Inflammatory macrophage treated with lipopolysaccharide for 4 hours (primary cell): ENCODE measurements around the gene RAB31.

Source experiments
- DNase-seq: peaks from one replicate; pipeline ENCODE4 v3.0.0-alpha.2; 2020

The RAB31 gene

DNA sequence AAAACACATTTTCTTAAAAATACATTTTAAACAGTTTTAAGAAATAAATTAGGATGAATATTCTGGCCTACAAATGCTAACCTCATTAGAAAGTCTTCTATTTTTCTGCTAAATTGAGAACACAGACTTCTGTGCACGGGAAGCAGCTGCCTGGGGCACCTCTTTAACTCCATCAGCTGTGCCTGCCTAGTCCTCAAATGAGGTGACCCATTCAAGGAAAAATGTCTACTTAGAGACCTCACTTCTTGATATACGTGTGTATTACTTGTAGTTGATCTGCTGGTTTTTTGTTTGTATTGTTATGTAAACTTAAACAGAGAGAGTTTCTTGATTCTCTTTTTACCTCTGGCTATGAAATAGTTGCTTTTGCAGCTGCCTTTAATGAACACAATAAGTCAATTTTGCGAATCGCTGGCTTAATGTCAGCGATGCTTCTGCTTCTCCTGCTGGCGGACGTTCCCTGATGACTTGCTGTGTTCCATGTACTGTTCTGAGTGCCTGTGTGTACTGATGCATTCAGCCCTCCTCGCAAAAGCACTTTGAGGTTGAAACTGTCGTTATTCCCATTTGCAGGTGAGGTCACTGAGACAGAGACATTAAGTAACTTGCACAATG is 88.9 kb downstream of the RAB31 start:
- no peak for DNase-seq

DNA sequence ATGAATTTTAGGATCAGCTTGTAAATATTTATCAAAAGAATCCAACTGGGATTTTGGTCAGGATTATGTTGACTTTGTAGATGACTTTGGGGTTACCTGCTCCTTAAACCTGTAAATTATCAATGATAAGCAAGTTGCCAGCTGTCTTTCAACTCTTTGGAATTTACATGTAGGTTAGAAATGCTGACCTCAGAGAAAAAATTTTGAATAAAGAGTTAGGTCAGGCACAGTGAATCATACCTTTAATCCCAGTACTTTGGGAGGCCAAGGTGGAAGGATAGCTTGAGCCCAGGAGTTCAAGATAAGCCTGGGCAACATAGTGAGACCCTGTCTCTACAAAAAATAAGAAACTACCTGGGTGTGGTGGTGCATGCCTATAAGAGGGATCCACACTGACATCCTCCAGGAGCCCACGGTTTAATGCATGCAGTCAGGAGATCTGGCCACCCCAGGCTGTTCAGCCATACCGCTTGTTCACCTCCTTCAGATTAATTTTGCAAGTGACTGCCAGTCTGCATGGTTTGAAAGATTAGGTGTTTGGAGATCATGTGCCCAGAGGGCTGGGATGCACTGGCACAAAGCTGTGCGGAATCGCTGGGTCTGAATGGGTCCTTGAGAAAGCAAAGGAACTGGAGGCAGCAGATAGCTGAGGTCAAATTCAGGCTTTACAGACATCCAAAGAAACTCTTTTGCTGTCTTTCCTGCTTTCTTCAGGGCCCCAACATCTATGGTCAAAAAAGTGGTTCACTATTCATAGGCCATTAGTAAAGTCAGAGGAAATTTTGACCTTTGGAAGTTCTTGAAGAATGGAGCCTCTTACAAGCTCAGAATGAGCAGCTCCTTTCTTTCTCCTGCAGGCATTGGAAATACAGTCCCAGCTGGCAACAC is 94.3 kb downstream of the RAB31 start:
- DNase-seq: no peak

DNA sequence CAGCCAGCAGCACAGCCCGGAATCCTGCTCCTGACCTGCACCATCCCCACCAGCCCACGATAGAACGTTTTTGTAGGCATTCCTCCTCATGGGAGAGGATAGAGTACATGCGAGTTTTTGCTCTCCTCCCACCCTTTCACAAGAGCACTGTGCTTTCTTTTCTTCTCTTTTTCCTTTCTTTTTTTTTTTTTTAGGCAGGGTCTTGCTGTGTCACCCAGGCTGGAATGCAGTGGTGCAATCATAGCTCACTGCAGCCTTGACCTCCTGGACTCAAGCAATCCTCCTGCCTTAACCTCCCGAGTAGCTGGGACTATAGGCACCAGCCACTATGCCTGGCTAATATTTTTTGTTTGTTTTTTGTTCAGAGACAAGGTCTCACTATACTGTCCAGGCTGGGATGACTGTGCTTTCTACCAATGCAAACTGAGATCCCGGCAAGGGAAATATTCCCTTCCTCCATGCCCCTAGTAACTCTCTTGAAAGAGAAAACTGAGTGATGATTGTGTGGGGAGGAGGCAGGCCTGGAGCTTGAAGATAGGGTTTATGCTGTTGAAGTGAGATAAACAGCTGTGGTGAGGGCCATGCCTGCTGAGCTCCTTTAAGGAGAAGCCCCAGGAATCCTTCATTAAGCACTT is 95.1 kb downstream of the RAB31 start:
- no peak for DNase-seq

DNA sequence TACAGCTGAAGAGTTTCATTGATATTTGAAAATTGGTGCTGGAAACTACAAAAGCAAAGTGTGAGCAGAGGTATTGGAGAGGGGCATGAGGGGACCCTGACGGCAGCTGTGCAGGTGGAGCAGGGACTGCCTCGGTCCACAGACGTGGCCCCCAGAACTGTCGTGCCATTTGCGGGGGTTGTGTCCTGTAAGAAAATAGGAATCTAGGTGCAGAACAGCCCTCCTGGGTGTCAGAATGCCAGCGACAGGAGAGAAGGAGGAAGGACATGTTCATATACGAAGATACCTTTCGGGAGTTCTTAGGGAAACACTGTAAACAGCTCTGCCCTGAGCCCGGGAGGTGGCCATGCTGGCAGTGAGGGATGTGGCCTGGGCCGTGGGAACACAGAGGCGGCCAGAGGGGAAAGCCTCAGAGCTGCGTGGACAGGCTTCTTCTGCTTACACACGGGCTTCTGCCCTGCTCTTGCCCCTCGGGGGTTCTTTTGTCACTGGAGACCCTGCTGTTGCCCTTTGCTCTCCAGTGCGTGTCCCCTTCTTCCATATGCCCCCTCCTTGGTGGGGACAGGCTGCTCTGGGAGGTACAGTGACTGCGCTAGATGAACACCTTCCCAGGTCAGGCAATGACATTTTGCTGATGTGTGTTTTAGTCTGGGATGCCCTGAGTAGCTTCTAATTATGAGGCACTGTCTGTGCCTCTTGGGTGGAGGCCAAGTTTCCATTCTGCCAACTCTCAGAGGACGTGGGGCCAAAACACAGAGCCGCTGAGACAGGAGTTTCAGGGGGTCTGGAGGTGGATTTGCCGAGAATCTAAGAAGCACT is 95.8 kb downstream of the RAB31 start:
- no peak for DNase-seq

DNA sequence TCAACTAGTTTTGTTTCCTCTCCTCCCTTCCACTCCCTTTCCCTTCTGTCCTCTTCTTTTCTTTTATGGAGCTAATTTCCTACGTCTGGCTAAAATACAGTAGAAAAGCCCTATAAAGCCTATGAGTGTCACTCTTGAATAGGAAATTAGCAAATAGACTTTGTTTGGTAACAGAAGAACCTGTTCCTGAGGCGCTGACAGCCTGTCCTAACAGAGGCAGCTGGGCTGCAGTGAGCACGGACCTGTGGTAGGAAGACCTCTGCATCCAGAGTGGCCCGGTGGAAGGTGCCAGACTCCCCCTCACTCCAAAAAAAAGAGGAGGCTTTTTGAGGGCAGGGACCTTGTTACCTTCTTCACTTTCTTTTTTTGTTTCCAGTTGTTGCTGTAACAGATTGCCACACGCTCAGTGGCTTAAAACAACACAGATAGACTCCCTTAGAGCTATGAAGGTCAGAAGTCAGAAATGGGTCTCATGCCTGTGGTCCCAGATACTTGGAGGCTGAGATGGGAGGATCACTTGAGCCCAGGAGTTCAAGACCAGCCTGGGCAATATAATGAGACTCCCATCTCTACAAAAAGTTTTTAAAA is 96.5 kb downstream of the RAB31 start:
- DNase-seq: peak; percentile 35

DNA sequence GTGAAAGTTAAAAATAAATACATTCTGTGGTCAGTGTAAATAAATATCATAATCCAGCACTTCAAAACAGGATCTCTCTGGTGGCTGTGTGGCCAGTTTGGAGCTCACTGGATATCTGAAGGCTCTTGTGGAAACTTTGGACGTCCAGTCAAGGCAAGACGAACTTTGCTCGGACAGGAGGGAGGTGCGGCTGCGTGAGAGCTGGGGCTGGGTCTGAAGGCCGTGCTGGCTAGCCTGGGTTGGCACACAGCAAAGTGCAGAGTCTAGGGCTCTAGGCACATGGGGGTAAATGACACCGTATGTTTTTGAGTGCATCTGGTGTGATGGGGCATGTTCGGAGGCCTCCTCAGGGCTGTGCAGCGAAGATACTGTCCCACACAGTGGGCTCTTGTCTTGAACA is 98.8 kb downstream of the RAB31 start:
- DNase-seq: no peak

DNA sequence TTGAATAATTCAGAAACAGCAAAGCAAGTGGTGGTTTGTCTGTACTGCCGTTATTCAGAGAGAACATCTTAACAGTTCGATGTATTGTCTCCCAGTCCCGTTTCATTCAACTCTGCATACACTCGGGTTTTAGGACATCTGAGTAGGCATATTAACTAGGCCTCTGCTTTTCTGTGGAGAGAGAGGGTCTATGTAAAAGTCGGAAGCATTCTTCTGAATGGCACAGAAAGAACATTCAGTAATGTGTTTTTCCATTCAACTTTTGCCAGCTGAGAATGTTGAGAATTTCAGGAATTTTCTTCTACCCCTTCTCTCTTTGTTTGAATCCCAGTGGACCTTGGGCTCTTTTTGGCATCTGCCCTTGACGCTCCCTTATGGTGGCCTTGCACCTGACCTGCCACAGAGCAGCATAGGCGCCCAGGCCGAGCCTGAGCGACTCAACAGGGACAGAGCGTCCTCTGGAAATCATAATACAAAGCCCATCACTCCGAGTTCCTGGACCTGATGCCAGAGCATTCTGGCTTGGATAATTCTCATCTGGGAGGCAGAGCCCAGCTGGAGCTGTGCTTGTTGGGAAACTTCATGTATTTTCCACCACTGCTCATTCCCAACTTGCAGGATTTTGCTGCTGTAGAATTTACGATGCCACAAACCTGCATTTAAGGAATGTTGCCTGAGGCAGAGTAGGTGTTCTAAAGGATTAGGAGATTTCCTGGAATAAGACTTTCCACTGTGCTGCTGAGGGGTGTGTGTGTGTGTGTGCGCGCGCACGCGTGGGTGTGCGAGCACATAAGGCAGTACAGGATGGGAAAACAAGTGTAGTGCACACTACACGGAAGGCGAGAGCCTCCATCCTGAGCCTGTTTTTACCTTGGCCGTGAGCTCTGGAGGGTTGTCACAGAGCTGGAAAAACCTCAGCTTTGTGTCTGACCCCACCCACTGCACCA is 100.5 kb downstream of the RAB31 start:
- DNase-seq: no peak

DNA sequence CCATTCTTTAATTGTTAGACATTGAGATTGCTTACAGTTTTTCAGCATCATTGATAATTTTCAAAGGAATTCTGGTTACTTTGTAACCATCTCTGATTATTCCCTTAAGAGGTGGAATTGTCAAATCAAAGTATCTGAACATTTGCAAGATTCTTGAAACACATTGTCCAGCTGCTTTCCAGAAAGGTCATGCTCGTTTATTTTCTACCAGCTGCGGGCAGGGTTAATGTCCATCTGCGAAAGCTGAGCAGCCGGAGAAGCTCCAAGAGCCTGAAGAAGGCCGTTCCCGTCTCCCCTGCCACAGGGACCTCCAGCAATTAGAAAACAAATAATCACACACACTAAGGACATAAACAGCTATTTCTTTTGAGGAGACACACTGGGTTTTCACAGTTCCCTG is 101.6 kb downstream of the RAB31 start:
- DNase-seq: no peak

DNA sequence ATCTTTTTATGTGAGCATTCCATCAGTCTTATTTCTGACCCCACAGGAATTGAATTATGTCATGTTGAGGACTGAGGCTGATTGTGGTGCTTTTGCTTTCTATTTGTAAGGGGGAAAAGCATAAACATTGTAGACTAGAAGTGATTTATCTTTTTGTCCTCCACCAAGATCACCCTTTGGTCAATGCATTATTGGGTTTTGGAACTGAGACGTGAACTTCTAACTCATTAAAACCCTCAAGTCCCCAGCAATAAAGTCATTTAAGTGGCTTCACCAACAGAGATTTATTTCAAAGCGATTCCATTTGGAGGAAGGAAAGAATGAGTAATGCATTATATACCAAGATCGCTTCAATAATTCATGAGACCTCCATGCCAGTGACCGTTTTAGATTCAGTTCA is 102.2 kb downstream of the RAB31 start:
- DNase-seq: no peak

DNA sequence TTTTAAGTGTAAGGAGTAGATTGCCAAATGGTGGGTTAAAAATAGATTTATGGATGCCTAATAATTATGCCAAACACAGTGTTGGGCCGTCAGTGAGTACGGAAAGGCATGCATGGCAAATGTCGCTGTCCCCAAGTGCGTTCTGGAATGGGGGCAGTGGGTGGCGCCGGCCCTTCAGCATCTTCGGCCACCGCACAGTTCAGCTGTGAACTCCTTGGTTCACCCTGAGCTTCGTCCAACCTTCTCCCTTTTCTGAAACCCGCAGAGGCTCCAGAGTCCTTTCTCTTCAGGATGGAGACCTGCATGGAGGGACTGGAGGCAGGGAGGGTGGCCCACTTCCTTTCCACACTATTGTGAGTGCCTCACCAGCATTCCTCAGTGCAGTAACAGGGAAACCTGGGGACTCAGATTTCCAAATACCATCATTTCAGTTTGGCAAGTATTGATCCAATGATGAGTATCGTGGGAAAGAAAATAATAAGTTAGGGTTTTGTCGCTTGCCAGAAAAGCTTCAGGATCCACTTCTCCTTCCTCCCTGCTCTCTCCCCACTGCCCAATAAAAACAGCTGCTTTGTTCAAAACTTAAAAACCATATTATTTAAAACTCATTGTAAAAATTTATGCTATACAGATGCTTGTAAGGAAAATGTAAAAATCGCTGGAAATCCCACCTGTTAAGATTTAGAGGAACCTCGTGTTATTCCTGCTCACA is 103.0 kb downstream of the RAB31 start:
- DNase-seq: no peak

DNA sequence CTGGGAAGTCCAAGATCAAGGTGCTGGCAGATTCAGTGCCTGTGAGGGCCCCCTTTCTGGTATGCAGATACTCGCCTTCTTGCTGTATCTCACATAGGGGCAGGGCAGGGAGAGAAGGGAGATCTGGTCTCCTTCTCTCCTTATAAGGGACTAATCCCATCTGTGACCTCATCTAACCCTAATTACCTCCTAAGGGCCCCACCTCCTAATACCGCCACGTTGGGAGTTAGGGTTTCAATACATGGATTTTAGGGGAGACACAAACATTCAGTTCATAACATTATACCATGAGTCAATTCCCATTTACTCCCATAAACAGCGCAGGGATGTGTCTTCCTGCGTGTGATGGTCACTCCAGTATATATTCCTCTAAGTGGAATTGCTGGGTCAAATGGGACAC is 103.9 kb downstream of the RAB31 start:
- DNase-seq: no peak

DNA sequence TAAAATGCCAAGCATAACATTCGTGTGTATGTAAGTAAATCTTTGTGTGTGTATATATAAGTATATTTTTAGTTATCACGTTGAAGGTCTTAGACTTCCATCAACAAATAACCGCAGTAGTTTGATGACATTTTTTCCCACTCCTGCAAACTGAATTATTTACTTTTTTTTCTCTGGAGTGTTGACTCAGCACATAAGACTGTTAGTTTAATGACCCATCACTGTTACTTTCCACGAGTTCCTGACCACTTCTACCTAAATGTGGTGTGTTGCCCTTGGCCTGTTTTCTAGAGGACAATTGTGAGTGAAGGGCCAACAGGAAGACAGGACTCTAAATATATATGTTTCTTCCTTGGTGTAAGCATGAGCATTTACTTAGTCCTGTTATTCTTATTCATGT is 106.3 kb downstream of the RAB31 start:
- DNase-seq: no peak

DNA sequence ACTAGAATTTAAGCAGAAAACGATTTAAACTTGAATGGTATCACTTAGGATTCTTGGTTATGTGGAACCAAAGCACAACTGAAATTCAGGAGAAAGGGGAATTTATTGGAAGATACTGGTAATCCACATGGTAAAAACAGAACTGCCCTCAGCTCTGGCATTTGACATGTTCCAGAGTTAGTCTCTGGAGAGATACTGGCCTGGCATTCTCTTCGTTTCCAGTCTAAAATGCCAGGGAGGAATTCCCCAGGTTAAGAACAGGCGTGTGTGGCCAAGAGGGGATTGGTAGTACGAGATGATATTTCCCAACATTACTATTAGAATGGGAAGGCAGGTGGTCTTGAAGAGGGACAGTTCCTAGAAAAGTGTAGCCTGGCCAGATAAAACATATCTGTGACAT is 109.2 kb downstream of the RAB31 start:
- no peak for DNase-seq

DNA sequence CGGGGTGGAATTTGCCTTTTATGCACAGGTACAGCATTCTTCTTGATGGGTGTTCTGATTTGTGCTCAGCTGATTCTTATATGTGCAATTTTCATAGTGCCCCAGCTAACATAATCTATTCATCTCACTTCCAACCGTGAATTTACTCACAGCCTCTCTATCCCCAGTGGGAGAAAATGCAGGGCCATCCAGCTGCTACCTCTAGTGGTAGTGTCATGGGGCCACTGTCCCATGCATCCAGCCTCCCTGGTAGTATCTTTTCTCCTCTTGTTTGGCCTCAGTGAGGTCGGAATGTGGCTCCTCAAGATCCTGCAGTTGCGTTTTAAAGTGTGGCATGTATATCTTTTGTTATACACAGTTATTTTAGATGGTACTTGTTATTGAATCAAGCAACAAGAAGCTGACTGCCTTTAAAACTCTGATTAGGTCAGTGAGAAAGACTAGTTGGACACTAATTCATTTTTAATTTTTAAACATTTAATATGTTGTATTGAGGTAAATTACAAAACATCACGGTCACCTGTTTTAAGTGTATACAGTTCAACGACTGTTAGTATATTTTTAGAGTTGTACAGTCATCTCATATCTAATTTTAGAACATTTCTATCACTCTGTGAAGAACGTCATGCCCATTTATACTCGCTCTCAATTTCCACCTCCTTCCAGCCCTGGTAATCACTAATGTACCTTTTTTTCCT is 109.8 kb downstream of the RAB31 start:
- DNase-seq: no peak

DNA sequence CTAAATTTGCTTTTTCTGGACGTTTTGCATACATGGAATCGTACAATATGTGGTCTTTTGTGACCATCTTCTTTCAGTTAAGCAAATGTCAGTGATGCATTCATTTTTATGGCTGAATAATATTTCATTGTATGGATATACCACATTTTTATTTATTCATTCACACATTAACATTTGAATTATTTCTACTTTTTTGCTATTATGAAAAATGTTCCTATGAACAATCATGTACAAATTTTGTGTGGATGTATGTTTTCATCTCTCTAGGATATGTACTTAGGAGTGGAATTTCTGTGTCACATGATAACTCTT is 110.3 kb downstream of the RAB31 start:
- DNase-seq: no peak

DNA sequence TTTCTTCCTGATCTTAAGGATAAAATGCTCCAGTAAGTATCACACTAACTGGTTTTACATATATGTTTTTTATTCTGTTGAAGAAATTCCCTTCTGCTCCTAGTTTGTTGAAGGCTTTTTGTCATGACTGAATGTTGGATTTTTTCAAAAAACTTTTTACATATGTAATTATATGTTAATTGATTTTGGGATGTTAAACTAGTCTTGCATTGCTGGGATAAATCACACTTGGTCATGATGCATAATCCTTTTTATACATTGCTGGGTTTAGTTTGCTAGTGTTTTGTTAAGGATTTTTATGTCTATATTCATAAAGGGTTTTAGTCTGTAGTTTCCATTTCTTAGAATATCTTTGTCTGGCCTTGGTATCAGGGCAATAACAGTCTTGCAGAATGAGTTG is 112.0 kb downstream of the RAB31 start:
- no peak for DNase-seq

DNA sequence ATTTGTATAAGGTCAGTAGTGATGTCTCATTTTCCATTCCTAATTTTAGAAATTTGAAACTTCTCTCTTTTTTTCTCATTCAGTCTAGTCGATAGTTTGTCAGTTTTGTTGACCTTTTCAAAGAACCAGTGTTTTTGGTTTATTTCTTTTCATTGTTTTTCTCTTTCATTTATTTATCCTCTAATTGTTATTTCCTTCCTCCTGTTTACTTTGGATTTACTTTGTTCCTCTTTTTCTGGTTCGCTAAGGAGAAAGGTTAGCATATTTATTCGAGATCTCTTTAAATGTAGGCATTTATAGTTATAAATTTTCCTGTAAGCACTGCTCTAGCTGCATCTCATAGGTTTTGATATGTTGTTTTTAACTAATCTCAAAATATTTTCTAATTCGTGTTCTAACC is 112.6 kb downstream of the RAB31 start:
- no peak for DNase-seq

DNA sequence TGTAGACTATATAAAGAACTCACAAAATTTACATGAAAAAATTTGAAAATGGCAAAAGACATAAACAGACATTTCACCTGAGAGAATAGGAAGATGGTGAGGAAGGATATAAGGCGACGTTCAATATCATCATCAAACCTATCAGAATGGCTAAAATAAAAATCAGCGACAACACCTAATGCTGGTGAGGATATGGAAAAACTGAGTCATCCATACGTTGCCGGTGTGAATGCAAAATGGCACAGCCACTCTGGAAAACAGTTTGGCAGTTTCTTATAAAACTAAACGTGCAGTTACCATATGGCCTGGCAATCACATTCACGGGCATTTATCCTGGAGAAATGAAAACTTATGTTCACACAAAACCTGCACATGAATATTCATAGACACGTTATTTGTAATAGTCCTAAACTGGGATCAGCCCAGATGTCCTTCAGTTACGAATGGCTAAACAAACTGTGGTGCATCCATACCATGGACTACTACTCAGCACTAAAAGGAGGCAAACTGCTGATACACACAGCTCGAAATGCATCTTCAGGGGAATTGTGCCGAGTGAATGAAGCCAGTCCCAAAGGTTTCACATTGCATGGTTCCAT is 114.6 kb downstream of the RAB31 start:
- no peak for DNase-seq

DNA sequence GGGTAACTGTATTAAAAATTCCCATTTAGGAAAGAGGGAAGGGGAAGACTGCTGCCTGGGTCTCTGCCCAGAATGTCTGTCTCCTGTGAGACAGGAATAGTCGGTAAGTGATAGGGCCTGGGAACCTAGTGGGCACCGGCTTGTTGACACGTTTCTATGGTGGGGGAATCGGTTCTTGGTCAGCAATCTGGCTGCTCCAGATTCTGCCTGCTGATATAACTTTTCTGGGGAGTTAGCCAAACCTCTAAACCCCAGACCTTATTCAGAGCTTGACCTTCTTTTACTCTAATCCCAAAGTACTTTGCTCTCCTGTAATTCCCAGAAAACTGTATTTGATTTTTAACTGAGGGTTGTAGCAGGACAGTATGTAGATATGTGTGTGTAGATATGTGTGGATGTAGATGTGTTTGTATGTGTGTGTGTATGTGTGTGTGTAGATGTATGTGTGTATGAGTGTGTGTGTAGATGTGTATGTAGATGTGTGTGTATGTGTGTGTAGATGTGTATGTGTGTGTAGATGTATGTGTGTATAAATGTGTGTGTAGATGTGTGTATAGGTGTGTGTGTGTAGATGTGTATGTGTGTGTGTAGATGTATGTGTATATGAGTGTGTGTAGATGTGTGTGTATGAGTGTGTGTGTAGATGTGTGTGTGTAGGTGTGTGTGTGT is 115.8 kb downstream of the RAB31 start:
- DNase-seq: no peak

DNA sequence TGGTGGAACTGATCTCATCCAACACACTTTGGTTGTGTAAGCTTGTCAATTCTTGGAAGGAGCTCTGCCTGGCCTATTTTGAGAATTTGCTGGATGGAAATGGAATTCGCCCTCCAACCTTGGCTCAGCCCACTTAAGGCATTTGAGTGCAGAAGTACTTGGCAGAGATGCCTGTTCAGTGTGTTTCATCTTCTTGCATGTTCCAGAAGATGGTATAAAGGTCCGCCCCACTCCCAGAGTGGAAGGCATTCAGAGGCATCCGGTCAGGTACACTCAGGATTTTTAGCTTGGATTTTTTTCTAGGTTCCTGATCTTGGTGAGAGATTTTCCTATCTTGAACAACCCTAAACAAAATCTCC is 116.4 kb downstream of the RAB31 start:
- DNase-seq: no peak
